SK-N-MC (cell line): ENCODE measurements around the gene POLR3K.

Experiments
- DNase-seq: peaks from one replicate; pipeline ENCODE4 v3.0.0-alpha.2; 2011; ENCODE audit warnings: low read depth, low spot score
- H3K27ac ChIP-seq: fragments of 200-600 bp; sonication (generic); 2 replicates; pipeline ENCODE4 v1.5.1; 2016; ENCODE audit warnings: mixed run types
- H3K36me3 ChIP-seq: fragments of 200-600 bp; sonication (generic); 2 replicates; pipeline ENCODE4 v1.6.1; 2017; ENCODE audit warnings: antibody characterized with exemption, low read length, mixed read lengths; ENCODE audit not compliant: insufficient read depth
- H3K4me3 ChIP-seq: fragments of 200-600 bp; sonication (generic); 2 replicates; pipeline ENCODE4 v1.5.1; 2016
- H3K9ac ChIP-seq: fragments of 200-600 bp; sonication (generic); 2 replicates; pipeline ENCODE4 v1.8.0; 2017; ENCODE audit warnings: mixed run types, mixed read lengths; ENCODE audit not compliant: insufficient read length
- H3K9me3 ChIP-seq: fragments of 200-600 bp; sonication (generic); 2 replicates; pipeline ENCODE4 v1.6.1; 2017; ENCODE audit warnings: low read depth, mild to moderate bottlenecking, antibody characterized with exemption, low read length, moderate library complexity, mixed read lengths
- EZH2 ChIP-seq: fragments of 200-600 bp; sonication (generic); IDR thresholded peaks from one replicate; pipeline ENCODE4 v1.6.1; 2017; ENCODE audit warnings: antibody characterized with exemption
- FOXP2 ChIP-seq: optimal IDR thresholded peaks from 2 replicates; pipeline ENCODE3; 2011; ENCODE audit warnings: mild to moderate bottlenecking, moderate library complexity; ENCODE audit not compliant: insufficient read depth; ENCODE audit errors: extremely low read length, control extremely low read depth
- POLR2AphosphoS5 ChIP-seq: IDR thresholded peaks from 2 replicates; pipeline ENCODE4 v1.6.1; 2012; ENCODE audit warnings: mild to moderate bottlenecking, low read depth, low read length, borderline replicate concordance

The POLR3K gene

GRCh38 chr16:63466-63865 lies 10.1 kb upstream of the POLR3K start:
- H3K9me3 ChIP-seq: no peaks in the 10 kb centered on the region
- no peaks in the 10 kb centered on the region for H3K36me3 ChIP-seq
- no peak overlapping the region for H3K9ac ChIP-seq
- no peak overlapping the region for H3K27ac ChIP-seq
- DNase-seq: no peak
- H3K4me3 ChIP-seq: no peak overlapping the region
- TF ChIP-seq FOXP2 (no peak), POLR2AphosphoS5 (no peak), EZH2 (no peak)

- Histone ChIP-seq H3K36me3 (peaks cover under 1% of the 10 kb centered on the region; the same call in 1 of the 2 replicates), H3K4me3 (no peak overlapping the region), H3K27ac (no peak overlapping the region), H3K9ac (no peak overlapping the region), H3K9me3 (no peaks in the 10 kb centered on the region)
- no peak for DNase-seq
- TF ChIP-seq FOXP2: no peak
- TF ChIP-seq EZH2: no peak
- no peak for TF ChIP-seq POLR2AphosphoS5
Measured at GRCh38 chr16:62968-63391, 9.6 kb upstream of the POLR3K start.

- Histone ChIP-seq H3K27ac (no peak overlapping the region), H3K4me3 (no peak overlapping the region), H3K9me3 (no peaks in the 10 kb centered on the region), H3K9ac (no peak overlapping the region), H3K36me3 (peaks cover 6% of the 10 kb centered on the region; the same call in 1 of the 2 replicates)
- TF ChIP-seq EZH2: no peak
- TF ChIP-seq FOXP2: no peak
- no peak for TF ChIP-seq POLR2AphosphoS5
- DNase-seq: no peak
Measured at GRCh38 chr16:62283-62967, 9.0 kb upstream of the POLR3K start.

- TF ChIP-seq POLR2AphosphoS5: no peak
- no peak for TF ChIP-seq EZH2
- TF ChIP-seq FOXP2: no peak
- no peaks in the 10 kb centered on the region for H3K9me3 ChIP-seq
- DNase-seq: no peak
- no peak overlapping the region for H3K9ac ChIP-seq
- no peak overlapping the region for H3K4me3 ChIP-seq
- H3K36me3 ChIP-seq: peaks cover 12% of the 10 kb centered on the region; the same call in 1 of the 2 replicates
- no peak overlapping the region for H3K27ac ChIP-seq
Measured at GRCh38 chr16:61879-62281, 8.5 kb upstream of the POLR3K start.

- no peak overlapping the region for H3K4me3 ChIP-seq
- H3K36me3 ChIP-seq: peaks cover 18% of the 10 kb centered on the region; the same call in 1 of the 2 replicates
- TF ChIP-seq FOXP2: no peak
- TF ChIP-seq EZH2: no peak
- TF ChIP-seq POLR2AphosphoS5: no peak
- H3K27ac ChIP-seq: no peak overlapping the region
- no peak for DNase-seq
- H3K9ac ChIP-seq: no peak overlapping the region
- no peaks in the 10 kb centered on the region for H3K9me3 ChIP-seq
Measured at GRCh38 chr16:60929-61878, 7.8 kb upstream of the POLR3K start.

- H3K9ac ChIP-seq: no peak overlapping the region
- no peaks in the 10 kb centered on the region for H3K9me3 ChIP-seq
- no peak for TF ChIP-seq FOXP2
- no peak for TF ChIP-seq POLR2AphosphoS5
- TF ChIP-seq EZH2: no peak
- DNase-seq: no peak
- H3K36me3 ChIP-seq: peaks cover 22% of the 10 kb centered on the region; the same call in 1 of the 2 replicates
- H3K27ac ChIP-seq: no peak overlapping the region
- H3K4me3 ChIP-seq: no peak overlapping the region
Measured at GRCh38 chr16:60166-60565, 6.8 kb upstream of the POLR3K start.

GRCh38 chr16:59440-60059 lies 6.1 kb upstream of the POLR3K start:
- no peak overlapping the region for H3K9ac ChIP-seq
- no peak for TF ChIP-seq FOXP2
- TF ChIP-seq POLR2AphosphoS5: no peak
- no peak for TF ChIP-seq EZH2
- H3K4me3 ChIP-seq: no peak overlapping the region
- H3K9me3 ChIP-seq: no peaks in the 10 kb centered on the region
- DNase-seq: no peak
- H3K36me3 ChIP-seq: peaks cover 22% of the 10 kb centered on the region; the same call in 1 of the 2 replicates
- no peak overlapping the region for H3K27ac ChIP-seq
